Embryonic facial prominence (tissue), 1 donor: ENCODE data around the gene PHKB.

Experiments
- DNase-seq: peaks from one replicate; pipeline ENCODE4 v3.0.0-alpha.2; 2016; ENCODE audit errors: extremely low spot score

The PHKB gene

DNA sequence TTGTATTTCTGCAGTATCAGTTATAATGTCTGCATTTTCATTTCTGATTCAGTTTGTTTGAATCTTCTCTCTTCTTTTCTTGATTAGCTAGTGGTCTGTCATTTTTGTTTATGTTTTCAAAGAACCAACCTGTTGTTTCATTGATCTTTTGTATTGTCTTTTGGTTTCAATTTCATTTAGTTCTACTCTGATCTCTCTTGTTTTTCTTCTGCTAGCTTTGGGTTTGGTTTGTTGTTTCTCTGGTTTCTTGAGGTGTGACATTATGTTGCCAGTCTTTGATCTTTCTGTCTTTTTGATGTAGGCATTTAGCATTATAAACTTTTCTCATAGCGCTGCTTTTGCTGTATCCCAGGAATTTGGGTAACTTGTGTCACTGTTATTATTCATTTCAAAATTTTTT, 107.2 kb downstream of the PHKB start:
- DNase-seq: no peak

- DNase-seq: no peak
Measured at GRCh38 chr16:47571049-47571448, 109.9 kb downstream of the PHKB start.

- no peak for DNase-seq
Measured at GRCh38 chr16:47571711-47572110, 110.6 kb downstream of the PHKB start.

DNA sequence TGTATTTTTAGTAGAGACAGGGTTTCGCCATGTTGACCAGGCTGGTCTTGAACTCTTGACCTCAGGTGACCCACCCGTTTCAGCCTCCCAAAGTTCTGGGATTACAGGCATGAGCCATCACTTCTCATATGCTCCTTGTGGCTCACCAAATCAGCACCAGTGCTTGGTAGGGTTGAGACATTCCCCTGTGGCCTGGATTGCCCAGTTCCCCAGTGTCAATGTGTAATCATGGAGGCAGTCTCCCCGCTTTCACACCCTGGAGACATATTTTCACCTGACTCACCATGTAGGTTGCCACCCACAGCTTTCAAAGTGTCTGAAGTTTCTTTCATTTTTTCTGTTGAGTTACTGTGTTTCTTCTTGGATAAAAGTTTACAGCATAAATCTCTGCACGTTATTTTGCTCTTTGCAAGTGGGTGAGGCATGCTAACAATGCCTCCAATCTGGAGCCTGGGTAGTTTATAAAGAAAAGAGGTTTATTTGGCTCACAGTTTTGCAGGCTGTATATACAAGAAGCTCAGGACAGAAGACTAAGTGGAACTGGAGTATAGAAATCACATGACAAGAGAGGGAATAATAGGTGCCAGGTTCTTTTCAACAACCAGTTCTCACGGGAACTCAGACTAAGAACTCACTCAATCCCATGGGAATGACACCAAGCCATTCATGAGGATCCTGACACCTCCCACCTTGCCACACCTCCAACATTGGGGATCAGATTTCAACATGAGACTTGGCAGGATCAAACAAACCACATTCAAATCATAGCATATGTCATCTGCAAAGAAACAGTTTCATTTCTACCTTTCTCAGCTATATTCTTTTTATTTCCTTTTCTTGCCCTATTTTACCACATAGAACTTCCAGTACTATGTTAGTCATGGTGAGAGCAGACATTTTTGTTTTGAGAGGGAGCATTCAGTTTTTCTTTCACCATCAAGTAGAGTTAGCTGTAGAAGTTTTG, 113.2 kb downstream of the PHKB start:
- DNase-seq: no peak

- no peak for DNase-seq
Measured at GRCh38 chr16:47577029-47577428, 115.9 kb downstream of the PHKB start.

DNA sequence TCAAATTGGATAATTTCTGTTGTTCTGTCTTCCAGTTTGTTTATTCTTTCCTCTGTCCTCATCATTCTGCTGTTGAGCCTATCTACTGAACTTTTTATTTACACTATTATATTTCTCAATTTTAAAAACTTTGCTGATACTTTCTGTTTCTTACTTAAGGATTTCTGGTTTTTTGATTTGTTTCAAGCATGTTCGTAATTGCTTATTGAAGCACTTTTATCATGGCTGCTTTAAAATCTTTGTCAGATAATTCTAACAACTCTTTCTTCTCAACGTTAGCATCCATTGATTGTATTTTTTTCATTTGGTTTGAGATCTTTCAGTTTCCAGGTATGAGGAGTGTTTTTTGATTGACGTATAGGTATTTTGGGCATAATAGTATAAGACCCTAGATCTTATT, 116.9 kb downstream of the PHKB start:
- no peak for DNase-seq

GRCh38 chr16:47578573-47578972, 117.4 kb downstream of the PHKB start:
- DNase-seq: no peak

- no peak for DNase-seq
Measured at GRCh38 chr16:47581114-47581513, 120.0 kb downstream of the PHKB start.

DNA sequence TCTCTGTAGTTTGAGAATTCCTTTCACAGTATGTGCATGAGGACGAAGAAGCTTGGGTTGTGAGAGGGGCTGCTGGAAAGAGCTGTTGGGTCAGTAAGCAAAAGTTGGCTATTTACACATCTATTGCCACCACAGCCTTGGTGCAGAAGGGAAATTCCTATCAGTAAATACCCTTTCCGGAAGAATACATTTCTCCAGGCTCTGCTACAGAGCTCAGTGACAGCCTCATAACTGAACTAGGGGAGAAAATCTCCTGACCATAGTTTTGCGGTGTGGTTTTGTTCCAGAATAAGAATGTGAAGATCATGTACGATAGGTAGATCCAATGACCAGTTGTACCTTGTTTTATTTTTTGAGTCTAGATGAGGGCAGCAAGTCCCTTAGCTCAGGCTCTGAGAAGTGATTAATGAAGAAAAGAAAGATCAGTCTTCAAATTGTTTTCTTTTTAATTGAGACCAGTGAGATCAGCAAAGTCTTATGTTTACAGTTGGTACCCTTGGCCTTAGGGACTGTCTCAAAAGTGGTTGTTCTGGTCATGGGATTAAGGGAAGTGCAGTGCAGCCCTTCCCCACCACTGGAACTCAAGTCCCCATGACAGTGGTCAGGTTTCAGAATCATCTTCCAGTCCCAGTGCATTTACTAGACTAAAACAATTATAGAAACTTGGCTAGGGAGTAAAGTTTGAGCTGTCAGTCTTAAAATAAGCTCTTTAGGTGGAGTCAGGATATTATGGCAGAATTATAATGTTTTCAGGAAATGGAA, 123.5 kb downstream of the PHKB start:
- no peak for DNase-seq

DNA sequence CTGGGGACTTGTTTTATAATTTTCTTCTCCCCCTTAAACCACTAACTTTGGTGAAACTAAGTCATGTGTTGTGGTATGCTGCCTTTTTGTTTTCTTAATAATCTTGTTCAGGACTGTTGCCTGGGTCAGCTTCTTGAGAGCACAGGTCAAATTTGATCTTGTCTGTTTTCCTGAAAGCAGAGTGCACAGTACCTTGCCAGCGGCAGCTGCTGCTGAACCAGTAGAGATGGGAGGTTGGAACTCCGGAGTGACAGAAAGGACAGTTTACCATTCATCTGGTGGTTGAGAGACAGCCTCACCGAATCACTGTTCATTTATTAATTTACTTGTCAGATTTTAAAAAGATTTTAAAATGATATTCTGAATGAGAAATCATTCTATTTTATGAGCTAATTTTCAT, 125.0 kb downstream of the PHKB start:
- DNase-seq: no peak

GRCh38 chr16:47590472-47590871, 129.3 kb downstream of the PHKB start:
- DNase-seq: no peak

DNA sequence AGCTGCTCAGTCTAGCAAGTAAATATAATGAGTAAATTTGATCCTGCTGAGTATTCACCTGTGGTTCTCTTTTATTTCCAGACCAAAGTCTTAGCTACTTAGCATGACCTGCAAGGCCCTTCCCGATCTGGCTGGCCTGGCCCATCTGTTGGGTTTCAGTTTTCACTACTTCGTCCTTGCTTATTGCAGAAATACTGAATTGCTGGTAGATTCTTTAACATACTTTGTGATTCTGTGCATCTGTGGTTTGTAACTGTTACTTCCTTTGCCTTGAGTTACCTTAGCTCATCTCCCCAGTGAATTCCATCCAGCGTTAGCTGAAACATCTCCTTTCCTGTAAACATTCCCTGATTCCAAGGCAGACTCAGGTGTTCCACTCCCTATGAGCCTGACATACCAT, 131.1 kb downstream of the PHKB start:
- DNase-seq: no peak

DNA sequence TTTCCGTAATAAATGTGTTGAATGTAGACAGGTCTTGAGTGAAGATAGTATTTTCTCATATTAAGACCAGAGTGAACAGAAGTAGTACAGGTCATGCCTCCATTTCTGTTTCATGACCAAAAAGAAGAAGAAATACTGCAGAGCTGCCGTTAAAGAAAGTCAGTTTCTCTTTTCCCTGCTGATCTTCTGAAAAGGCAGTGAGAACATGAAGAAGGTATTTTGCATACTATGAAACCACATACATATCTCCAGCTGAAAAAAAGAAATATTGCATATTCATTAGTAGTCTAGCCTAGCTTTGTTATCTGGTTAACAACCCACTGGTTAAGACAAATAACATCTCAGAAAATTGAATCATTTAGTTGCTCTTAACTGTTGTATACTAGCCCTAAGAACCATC, 138.4 kb downstream of the PHKB start:
- no peak for DNase-seq

DNA sequence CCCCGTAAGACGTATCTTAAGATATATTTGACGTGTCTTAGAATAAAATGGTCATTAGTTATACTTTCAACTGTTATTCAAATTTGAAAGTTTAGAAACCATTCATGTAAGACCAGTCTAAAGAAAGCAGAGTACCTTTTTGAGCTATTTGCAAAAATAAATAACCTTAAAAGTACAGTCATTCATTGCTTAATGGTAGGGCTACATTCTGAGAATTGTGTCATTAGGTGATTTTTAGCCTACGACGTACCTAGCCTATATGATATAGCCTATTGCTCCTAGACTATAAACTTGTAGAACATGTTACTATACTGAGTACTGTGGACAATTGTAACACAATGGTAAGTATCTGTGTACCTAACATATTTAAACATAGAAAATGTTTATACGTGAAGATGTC, 139.2 kb downstream of the PHKB start:
- no peak for DNase-seq

GRCh38 chr16:47604306-47604705, 143.2 kb downstream of the PHKB start:
- no peak for DNase-seq

DNA sequence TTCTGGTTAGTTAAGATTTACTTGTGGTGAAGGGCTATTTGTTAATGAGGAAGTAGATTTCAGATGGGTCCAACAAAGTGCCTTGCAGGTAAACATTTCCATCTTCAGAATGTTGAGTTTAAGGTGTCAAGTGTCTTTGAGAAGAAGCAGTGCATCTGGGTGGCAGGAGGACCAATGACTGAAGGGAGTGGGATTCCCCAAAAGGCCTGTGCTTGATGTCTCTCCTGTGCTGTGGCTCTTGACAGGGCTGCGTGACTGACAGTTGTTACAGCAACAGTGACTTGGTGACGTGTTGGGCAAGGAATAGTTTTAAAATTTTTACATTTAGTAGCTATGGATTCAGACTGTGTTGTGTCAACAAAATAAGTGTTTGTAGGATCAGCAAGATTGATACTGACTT, 149.9 kb downstream of the PHKB start:
- DNase-seq: no peak

- DNase-seq: no peak
Measured at GRCh38 chr16:47611848-47612493, 150.8 kb downstream of the PHKB start.

- no peak for DNase-seq
Measured at GRCh38 chr16:47612711-47613110, 151.6 kb downstream of the PHKB start.

GRCh38 chr16:47613251-47613650, 152.1 kb downstream of the PHKB start:
- DNase-seq: no peak

DNA sequence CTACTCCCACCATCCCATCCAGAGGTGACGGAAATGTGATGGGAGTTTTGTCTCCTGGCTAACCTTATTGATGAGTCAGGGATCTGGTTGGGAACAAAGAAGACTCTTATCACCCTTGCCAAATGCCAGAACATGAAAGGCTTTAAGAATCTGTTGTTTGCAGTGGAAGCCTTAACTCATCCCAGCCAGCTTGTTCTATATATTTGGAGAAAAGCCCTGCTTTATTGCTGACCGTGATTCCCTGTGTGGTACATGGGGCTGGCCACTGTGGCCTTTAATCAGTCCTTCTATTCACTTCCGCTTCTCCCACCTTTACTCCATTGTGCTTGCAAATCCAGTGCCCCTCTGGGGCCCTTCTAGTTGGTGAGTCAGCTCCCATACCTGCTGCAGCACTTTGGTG, 156.6 kb downstream of the PHKB start:
- no peak for DNase-seq

- DNase-seq: no peak
Measured at GRCh38 chr16:47622451-47623176, 161.5 kb downstream of the PHKB start.

- no peak for DNase-seq
Measured at GRCh38 chr16:47624563-47624962, 163.4 kb downstream of the PHKB start.
